GM18498 (cell line): ENCODE data around the gene RHOT2.

ENCODE experiments used
- ATAC-seq: cut with Tn5 transposase; IDR thresholded peaks from one replicate; pipeline ENCODE4 v1.9.1; 2021; ENCODE audit warnings: mild to moderate bottlenecking, moderate library complexity; ENCODE audit not compliant: unreplicated experiment

RHOT2 gene

GRCh38 chr16:669666-670065 is 1.7 kb downstream of the RHOT2 start:
- no peak for ATAC-seq

GRCh38 chr16:670485-671352 is 2.8 kb downstream of the RHOT2 start:
- ATAC-seq = no peak

- no peak for ATAC-seq
Measured at GRCh38 chr16:671353-672131, 3.6 kb downstream of the RHOT2 start.

- ATAC-seq = no peak
Measured at GRCh38 chr16:672371-672770, 4.4 kb downstream of the RHOT2 start.

GRCh38 chr16:672851-673250 is 4.9 kb downstream of the RHOT2 start:
- no peak for ATAC-seq

- no peak for ATAC-seq
Measured at GRCh38 chr16:673399-673991, 5.6 kb downstream of the RHOT2 start.

GRCh38 chr16:674214-674881 is 6.4 kb downstream of the RHOT2 start:
- ATAC-seq = no peak

- ATAC-seq = no peak
Measured at GRCh38 chr16:674968-675883, 7.3 kb downstream of the RHOT2 start, which contains the start of gene RHBDL1. TSS of gene RHBDL1 (plus strand) at chr16:675671. CDS start at chr16:675791, 120 bp downstream.

GRCh38 chr16:675884-676564 is 8.1 kb downstream of the RHOT2 start:
- ATAC-seq = no peak

- ATAC-seq = no peak
Measured at GRCh38 chr16:676565-676902, 8.6 kb downstream of the RHOT2 start.

GRCh38 chr16:676913-677312 is 9.0 kb downstream of the RHOT2 start:
- no peak for ATAC-seq

GRCh38 chr16:677316-678190 is 9.6 kb downstream of the RHOT2 start:
- no peak for ATAC-seq

GRCh38 chr16:678209-678857 is 10.4 kb downstream of the RHOT2 start:
- no peak for ATAC-seq

GRCh38 chr16:678858-679813 is 11.2 kb downstream of the RHOT2 start:
- ATAC-seq = no peak

- ATAC-seq = peak; percentile 40
Measured at GRCh38 chr16:679814-680624, 12.1 kb downstream of the RHOT2 start, which contains the start of gene STUB1. TSS of gene STUB1 (plus strand) at chr16:680410. CDS start at chr16:680526, 116 bp downstream.

GRCh38 chr16:680625-680945 is 12.7 kb downstream of the RHOT2 start:
- ATAC-seq = peak; percentile 3
